ENCODE measurements around the gene FOLR1. TPM values are rescaled to one million over a fixed set of nuclear protein-coding genes. Genes with fewer than 3 reads are reported as not detected.

FOLR1 gene
- total RNA-seq, 4 donors from 2014 or later, result 0.40 to 1.0 TPM; not detected in 2

DNA sequence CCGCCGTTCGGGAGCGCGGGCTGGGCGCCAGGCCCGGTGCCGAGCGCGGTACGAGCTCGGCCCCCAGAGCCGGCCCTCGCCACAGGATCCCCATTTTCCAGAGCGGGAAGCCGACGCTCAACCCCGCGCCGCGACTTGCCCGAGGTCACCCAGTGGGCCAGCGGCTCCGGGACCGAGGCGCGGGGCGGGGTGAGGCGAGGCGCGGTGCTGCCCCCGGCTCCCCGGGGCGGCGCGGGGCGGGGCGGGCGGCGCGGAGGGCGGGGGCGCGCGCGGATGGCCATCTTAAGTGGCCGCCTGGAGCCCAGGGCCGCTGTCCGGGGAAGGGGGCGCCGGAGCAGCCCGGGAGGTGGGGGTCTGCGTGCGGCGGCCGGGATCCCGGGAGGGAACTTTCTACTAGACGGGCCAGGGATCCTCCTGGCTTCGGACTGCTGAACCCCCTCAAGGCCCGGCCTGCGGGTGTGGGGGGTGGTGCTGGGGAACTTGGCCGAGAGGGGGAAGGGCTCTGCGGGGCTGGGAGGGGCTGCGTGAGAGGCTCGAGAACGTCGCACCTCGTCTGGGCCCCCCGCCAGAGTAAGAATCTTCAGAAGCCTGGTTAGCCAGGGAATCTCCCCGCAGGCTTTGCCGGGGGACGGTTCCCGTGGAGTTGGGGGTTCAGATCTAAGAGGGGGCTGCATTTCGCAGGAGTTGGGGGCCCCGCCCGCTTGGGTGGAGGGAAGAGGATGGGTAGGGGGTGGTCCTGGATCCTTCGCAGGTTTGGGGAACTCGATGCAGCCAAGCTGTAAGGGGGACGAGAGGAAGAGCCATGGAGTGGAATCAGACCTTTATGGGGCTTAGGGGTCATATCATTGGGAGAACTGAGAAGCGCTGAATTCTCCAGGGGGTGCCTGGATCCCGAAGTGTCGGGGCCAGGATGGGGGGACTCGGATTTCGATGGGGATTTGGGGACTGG, 31.9 kb downstream of the FOLR1 start:
- H3K27me3 ChIP-seq, result no peaks in the 10 kb centered on the region
- intact Hi-C loops (cut with DNase I), result loop anchor here (1.0 to 10.0 kb wide), 3 partner anchors 14 to 208 kb away; partner anchors contain the start of gene CLPB
- peak overlapping the region; percentile 96 to 98 (median 97) for H3K27ac ChIP-seq (replicated peaks in 1 of 4)
- DNase-seq (ENCODE audit: extremely low spot score), result no peak
- peaks cover 21 to 52% (median 47%) of the 10 kb centered on the region in 4 donors for H3K4me1 ChIP-seq
- H3K9me3 ChIP-seq, result no peaks in the 10 kb centered on the region
- peaks cover 5 to 26% (median 17%) of the 10 kb centered on the region in 4 donors for H3K36me3 ChIP-seq
- 2% methylated on average over 16 of the region's 84 CpGs for whole genome bisulfite sequencing
- TF ChIP-seq, protein P1, sequence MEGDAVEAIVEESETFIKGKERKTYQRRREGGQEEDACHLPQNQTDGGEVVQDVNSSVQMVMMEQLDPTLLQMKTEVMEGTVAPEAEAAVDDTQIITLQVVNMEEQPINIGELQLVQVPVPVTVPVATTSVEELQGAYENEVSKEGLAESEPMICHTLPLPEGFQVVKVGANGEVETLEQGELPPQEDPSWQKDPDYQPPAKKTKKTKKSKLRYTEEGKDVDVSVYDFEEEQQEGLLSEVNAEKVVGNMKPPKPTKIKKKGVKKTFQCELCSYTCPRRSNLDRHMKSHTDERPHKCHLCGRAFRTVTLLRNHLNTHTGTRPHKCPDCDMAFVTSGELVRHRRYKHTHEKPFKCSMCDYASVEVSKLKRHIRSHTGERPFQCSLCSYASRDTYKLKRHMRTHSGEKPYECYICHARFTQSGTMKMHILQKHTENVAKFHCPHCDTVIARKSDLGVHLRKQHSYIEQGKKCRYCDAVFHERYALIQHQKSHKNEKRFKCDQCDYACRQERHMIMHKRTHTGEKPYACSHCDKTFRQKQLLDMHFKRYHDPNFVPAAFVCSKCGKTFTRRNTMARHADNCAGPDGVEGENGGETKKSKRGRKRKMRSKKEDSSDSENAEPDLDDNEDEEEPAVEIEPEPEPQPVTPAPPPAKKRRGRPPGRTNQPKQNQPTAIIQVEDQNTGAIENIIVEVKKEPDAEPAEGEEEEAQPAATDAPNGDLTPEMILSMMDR (IDR thresholded peaks at IDR 0.05), result no peak
- TF ChIP-seq POLR2A (IDR thresholded peaks at IDR 0.05; ENCODE audit: low read depth) (no peak), POLR2AphosphoS5 (IDR thresholded peaks at IDR 0.05) (peak; percentile 1 to 19), EP300 (IDR thresholded peaks at IDR 0.05) (no peak)
- H3K4me3 ChIP-seq, result peak overlapping the region; percentile 83 to 96 (median 90)

DNA sequence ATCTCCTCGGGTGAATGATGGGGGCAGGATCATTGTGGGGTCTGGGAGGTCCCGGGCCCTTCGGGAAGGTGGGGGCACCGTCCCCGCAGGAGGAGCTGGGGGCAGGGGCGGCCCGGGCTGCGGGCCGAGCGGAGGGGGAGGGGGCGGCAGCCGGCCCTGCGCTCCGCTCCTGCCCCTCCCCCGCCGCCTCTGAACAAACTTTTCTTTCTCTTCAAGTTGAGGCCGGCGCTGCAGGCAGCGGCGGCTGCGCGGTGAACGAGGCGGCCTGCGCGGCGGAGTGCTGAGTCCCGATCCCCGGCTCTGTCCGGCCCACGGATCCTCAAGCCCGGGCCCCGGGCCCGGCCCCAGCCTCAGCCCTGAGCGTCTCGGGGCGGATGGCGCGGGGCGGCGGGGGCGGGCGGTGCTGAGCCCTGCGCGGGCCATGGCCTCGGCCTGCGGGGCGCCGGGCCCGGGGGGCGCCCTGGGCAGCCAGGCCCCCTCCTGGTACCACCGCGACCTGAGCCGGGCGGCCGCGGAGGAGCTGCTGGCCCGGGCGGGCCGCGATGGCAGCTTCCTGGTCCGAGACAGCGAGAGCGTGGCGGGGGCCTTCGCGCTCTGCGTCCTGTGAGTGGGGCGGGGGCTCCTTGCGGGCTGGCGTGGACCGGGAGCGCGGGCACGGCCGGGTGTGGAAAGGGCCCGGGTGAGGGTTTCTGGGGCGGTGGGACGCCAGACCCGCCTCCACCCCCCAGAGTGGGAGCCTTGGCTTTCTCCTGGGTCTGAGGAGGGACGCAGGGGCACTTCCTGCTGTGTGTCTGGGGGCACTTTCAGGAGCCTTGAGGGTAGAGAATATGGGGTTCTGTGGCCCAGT, 32.8 kb downstream of the FOLR1 start, which contains the start of gene INPPL1:
TSS of gene INPPL1 (plus strand) at position 204 of the 847 bp plus-strand sequence. CDS start at position 422, 218 bp downstream.
- no peaks in the 10 kb centered on the region for H3K27me3 ChIP-seq
- DNase-seq (ENCODE audit: extremely low spot score), result no peak
- peak within 1 kb of the TSS; percentile 96 to 98 (median 97) for H3K27ac ChIP-seq (replicated peaks in 1 of 4)
- H3K36me3 ChIP-seq, result peaks cover 11 to 35% (median 26%) of the 10 kb centered on the region in 4 donors
- H3K4me3 ChIP-seq, result peak within 1 kb of the TSS; percentile 83 to 96 (median 90)
- H3K4me1 ChIP-seq, result peaks cover 21 to 61% (median 47%) of the 10 kb centered on the region in 4 donors
- no peaks in the 10 kb centered on the region for H3K9me3 ChIP-seq
- intact Hi-C loops (cut with DNase I), result loop anchor here (1.0 to 10.0 kb wide), 3 partner anchors 14 to 208 kb away; partner anchors contain the start of gene CLPB
- no peak for TF ChIP-seq EP300 (IDR thresholded peaks at IDR 0.05)
- TF ChIP-seq, protein P1 (IDR thresholded peaks at IDR 0.05), result no peak
- peak in 1 of 2 donors; percentile 35 for TF ChIP-seq POLR2AphosphoS5 (IDR thresholded peaks at IDR 0.05)
- WGBS, result 0% methylated on average over 10 of the region's 81 CpGs

DNA sequence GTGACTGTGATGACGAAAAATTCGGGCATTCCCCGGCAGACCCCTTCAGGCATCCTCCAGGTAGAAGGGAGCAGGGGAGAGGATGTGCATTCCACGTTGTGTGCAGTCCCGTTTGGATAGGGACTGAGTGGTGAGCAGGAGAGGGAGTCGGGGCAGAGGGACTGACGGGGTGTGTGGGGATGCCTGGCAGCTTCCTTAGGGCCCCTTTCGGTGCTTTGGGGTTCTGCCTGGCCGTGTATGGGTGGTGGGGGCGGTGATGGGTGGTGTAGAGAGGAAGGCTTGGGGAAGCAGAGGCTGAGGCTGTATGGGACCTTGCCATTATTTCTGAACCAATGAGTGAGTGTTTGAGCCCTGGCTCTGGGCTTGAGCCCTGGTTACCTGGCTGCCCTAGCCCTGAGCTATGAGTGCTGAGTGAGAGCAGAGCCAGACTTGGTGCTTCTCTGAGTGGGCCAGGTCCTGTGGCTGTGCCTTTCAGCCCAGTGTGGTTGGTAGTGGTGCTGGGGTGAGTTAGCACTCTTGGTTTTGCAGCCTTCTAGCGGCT, 33.5 kb downstream of the FOLR1 start:
- 21% methylated on average over 11 of the region's 11 CpGs for WGBS
- H3K4me3 ChIP-seq, result peak overlapping the region; percentile 83 to 96 (median 90)
- no peak for DNase-seq (ENCODE audit: extremely low spot score)
- intact Hi-C loops (cut with DNase I), result loop anchor here (10.0 kb wide), 1 partner anchor 201 kb away; no protein-coding TSS in a partner anchor
- peak overlapping the region; percentile 96 to 98 (median 97) for H3K27ac ChIP-seq (replicated peaks in 1 of 4)
- no peaks in the 10 kb centered on the region for H3K27me3 ChIP-seq
- no peaks in the 10 kb centered on the region for H3K9me3 ChIP-seq
- H3K4me1 ChIP-seq, result peaks cover 21 to 62% (median 47%) of the 10 kb centered on the region in 4 donors
- peaks cover 18 to 42% (median 33%) of the 10 kb centered on the region in 4 donors for H3K36me3 ChIP-seq
- TF ChIP-seq EP300 (IDR thresholded peaks at IDR 0.05), result no peak
- no peak for TF ChIP-seq POLR2A (IDR thresholded peaks at IDR 0.05; ENCODE audit: low read depth)
- TF ChIP-seq POLR2AphosphoS5 (IDR thresholded peaks at IDR 0.05), result peak in 1 of 2 donors; percentile 15

DNA sequence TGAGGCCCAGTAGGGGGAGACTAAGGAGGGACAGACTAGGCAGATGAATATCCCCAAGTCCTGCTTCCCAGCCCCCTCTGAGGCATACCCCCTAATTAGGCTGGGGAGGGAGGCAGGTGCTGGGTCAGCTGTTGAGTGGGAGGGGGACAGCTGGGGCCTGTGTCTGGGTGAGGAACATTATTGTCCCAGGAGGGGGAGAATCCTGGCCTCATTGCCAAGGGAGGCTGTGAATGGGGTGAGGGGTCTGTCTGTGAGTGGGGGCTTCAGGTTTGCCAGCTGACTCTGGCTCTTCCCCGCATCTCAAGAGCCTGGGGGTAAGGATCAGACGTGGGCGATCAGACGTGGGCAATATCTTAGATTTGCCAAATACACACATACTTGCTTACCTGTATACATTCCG, 34.8 kb downstream of the FOLR1 start:
- intact Hi-C loops (cut with DNase I), result loop anchor here (10.0 kb wide), 1 partner anchor 202 kb away; no protein-coding TSS in a partner anchor
- Histone ChIP-seq H3K27ac (replicated peaks in 1 of 4) (peak overlapping the region in 1 of 4 donors; percentile 21), H3K4me1 (peaks cover 29 to 60% (median 47%) of the 10 kb centered on the region in 4 donors), H3K36me3 (peaks cover 31 to 54% (median 45%) of the 10 kb centered on the region in 4 donors), H3K27me3 (no peaks in the 10 kb centered on the region), H3K9me3 (no peaks in the 10 kb centered on the region), H3K4me3 (no peak overlapping the region)
- 71% methylated on average over 4 of the region's 5 CpGs for WGBS
- TF ChIP-seq POLR2A (IDR thresholded peaks at IDR 0.05; ENCODE audit: low read depth) (no peak), POLR2AphosphoS5 (IDR thresholded peaks at IDR 0.05) (no peak), EP300 (IDR thresholded peaks at IDR 0.05) (no peak)
- TF ChIP-seq, protein P1 (IDR thresholded peaks at IDR 0.05), result no peak
- no peak for DNase-seq (ENCODE audit: extremely low spot score)

All from esophagus muscularis mucosa (tissue), 4 donors.